ENCODE results near the gene SH3GLB1. TPM values are rescaled to one million over a fixed set of nuclear protein-coding genes. Genes with fewer than 3 reads are reported as not detected.

Gene SH3GLB1
- total and polyA plus RNA-seq, 2 donors (not counting 1 experiment from before 2014, with no cell fraction given), result 13.2 to 57.3 TPM

- Histone ChIP-seq H3K36me3 (replicated peaks in 1 of 2; ENCODE audit: control extremely low read depth in 1 of 2, control insufficient read depth in 1 of 2, extremely low read depth in 1 of 2, insufficient read depth in 2 of 2, low read length in 1 of 2) (no peaks in the 10 kb centered on the region), H4K20me1 (ENCODE audit: control insufficient read depth, insufficient read depth, low read length, poor library complexity, severe bottlenecking) (no peaks in the 10 kb centered on the region), H3K9me3 (ENCODE audit: control extremely low read depth in 1 of 3, control insufficient read depth in 2 of 3, insufficient read depth in 1 of 3, low read length in 2 of 3) (peaks cover 0 to 4% (median 3%) of the 10 kb centered on the region in 3 donors), H2AFZ (ENCODE audit: insufficient read depth, low read depth, low read length, poor library complexity, severe bottlenecking) (no peak overlapping the region), H3K79me2 (ENCODE audit: control insufficient read depth, insufficient read depth, low read length) (no peaks in the 10 kb centered on the region), H3K27me3 (replicated peaks in 1 of 4; ENCODE audit: control extremely low read depth in 1 of 4, control insufficient read depth in 3 of 4, insufficient read depth in 4 of 4, low read length in 3 of 4) (peaks cover 0 to 11% (median 0%) of the 10 kb centered on the region in 4 experiments), H3K4me1 (ENCODE audit: control insufficient read depth in 2 of 2, insufficient read depth in 2 of 2, low read length in 2 of 2) (no peaks in the 10 kb centered on the region), H3K4me2 (replicated peaks; ENCODE audit: low read depth, low read length, poor library complexity, severe bottlenecking) (no peak overlapping the region), H3K27ac (ENCODE audit: low read length in 2 of 2) (no peak overlapping the region), H3K9ac (ENCODE audit: low read length) (no peak overlapping the region), H3K4me3 (ENCODE audit: control extremely low read depth in 1 of 5, extremely low read depth in 1 of 5, insufficient read depth in 1 of 5, low read depth in 2 of 5, low read length in 4 of 5) (no peak overlapping the region)
- H3K4me1 Mint-ChIP-seq, result no peaks in the 10 kb centered on the region
- ATAC-seq (ENCODE audit: low read depth) (no peak), DNase-seq (no peak)
- intact Hi-C loops (cut with micrococcal nuclease), result no loop called here
- POLR2A ChIA-PET, result no interaction called here
- H3K9me3 Mint-ChIP-seq (ENCODE audit: insufficient read depth), result peaks cover 2% of the 10 kb centered on the region
- H3K27ac Mint-ChIP-seq, result no peak overlapping the region
- CTCF ChIA-PET, result interaction anchor here (1.1 kb wide), 1 partner anchor 13 kb away, joined by 3 read pairs; no protein-coding TSS in a partner anchor
- TF ChIP-seq CTCF (IDR thresholded peaks at IDR 0.05) (no peak), EZH2 (IDR thresholded peaks at IDR 0.05; ENCODE audit: borderline replicate concordance, insufficient read depth, low read depth, low read length, poor library complexity, severe bottlenecking) (no peak)
- WGBS (ENCODE audit: insufficient coverage), result 96% methylated on average over 4 of the region's 7 CpGs
- H3K27me3 Mint-ChIP-seq, result peaks cover 10% of the 10 kb centered on the region
- no peak overlapping the region for H3K4me3 Mint-ChIP-seq
Measured at GRCh38 chr1:86762336-86762735, 58.0 kb downstream of the SH3GLB1 start.

GRCh38 chr1:86764523-86764922 is 60.1 kb downstream of the SH3GLB1 start:
- Histone ChIP-seq H2AFZ (ENCODE audit: insufficient read depth, low read depth, low read length, poor library complexity, severe bottlenecking) (no peak overlapping the region), H3K27ac (ENCODE audit: low read length in 2 of 2) (no peak overlapping the region), H3K27me3 (replicated peaks in 1 of 4; ENCODE audit: control extremely low read depth in 1 of 4, control insufficient read depth in 3 of 4, insufficient read depth in 4 of 4, low read length in 3 of 4) (peaks cover 0 to 8% (median 0%) of the 10 kb centered on the region in 4 experiments), H3K9ac (ENCODE audit: low read length) (no peak overlapping the region), H3K4me2 (replicated peaks; ENCODE audit: low read depth, low read length, poor library complexity, severe bottlenecking) (no peak overlapping the region), H3K4me3 (ENCODE audit: control extremely low read depth in 1 of 5, extremely low read depth in 1 of 5, insufficient read depth in 1 of 5, low read depth in 2 of 5, low read length in 4 of 5) (no peak overlapping the region), H4K20me1 (ENCODE audit: control insufficient read depth, insufficient read depth, low read length, poor library complexity, severe bottlenecking) (no peaks in the 10 kb centered on the region), H3K79me2 (ENCODE audit: control insufficient read depth, insufficient read depth, low read length) (no peaks in the 10 kb centered on the region), H3K4me1 (ENCODE audit: control insufficient read depth in 2 of 2, insufficient read depth in 2 of 2, low read length in 2 of 2) (no peaks in the 10 kb centered on the region), H3K9me3 (ENCODE audit: control extremely low read depth in 1 of 3, control insufficient read depth in 2 of 3, insufficient read depth in 1 of 3, low read length in 2 of 3) (peaks cover 0 to 8% (median under 1%) of the 10 kb centered on the region in 3 donors), H3K36me3 (replicated peaks in 1 of 2; ENCODE audit: control extremely low read depth in 1 of 2, control insufficient read depth in 1 of 2, extremely low read depth in 1 of 2, insufficient read depth in 2 of 2, low read length in 1 of 2) (no peaks in the 10 kb centered on the region)
- no peak for ATAC-seq (ENCODE audit: low read depth)
- Mint-ChIP-seq H3K9me3 (ENCODE audit: insufficient read depth) (peaks cover 2% of the 10 kb centered on the region), H3K4me3 (no peak overlapping the region), H3K27ac (no peak overlapping the region), H3K27me3 (peaks cover 10% of the 10 kb centered on the region), H3K4me1 (no peaks in the 10 kb centered on the region)
- no peak for TF ChIP-seq EZH2 (IDR thresholded peaks at IDR 0.05; ENCODE audit: borderline replicate concordance, insufficient read depth, low read depth, low read length, poor library complexity, severe bottlenecking)
- no peak for TF ChIP-seq CTCF (IDR thresholded peaks at IDR 0.05)
- intact Hi-C loops (cut with micrococcal nuclease), result no loop called here
- no peak for DNase-seq
- ChIA-PET CTCF (no interaction called here), POLR2A (no interaction called here)
- no CpG with 5 or more reads among the region's 1 CpG for WGBS (ENCODE audit: insufficient coverage)
